ENCODE data around the gene CTRB1. TPM values are rescaled to one million over a fixed set of nuclear protein-coding genes. Genes with fewer than 3 reads are reported as not detected.

Gene CTRB1
- total and polyA plus RNA-seq, 2 of the 8 experiments (the other 6 are each of a cell fraction or from before 2014, with no cell fraction given): not detected

DNA sequence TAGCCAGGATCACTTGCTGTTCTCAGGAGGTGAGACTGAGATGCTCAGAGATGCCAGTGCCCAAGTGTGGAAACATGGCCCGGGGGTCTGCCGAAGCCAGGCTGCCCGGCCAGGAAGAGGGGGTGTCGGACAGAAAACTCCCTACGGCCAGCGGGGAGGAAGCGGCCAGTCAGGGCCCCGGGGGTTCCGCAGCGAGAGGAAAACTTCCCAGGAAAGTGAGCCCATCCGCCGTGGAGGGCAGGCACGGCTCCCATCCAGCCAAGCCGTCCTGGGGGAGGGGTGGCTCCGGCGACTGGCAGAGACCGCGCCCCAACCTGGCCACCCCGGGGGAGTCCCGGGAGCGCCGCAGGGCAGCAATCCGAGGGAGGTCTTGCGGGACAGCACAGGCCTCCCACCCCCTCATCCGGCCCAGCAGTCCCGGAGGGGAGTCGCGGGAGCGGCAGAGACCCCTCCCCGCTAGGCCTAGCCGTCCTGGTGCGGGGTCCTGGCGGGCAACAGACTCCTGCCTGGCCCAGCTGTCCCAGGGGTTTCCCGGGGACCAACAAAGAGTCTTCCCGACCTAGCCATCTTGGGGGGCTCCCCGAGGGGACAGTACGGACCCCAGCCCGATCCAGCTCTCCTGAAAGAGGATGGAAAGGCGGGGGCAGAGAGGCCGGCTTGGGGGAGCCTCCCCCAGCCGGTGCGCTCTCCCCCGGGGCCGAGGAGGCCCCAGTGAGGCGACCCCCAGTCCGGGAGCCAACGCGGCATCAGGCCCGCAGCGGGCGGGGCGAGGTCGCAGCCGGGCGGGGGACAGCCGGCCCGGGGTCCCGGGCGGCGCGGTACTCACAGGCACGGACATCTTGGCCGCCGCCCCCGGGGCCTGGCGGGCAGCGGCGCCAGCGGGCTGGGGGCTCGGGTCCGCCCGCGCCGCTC lies 46.5 kb downstream of the CTRB1 start:
- H4K5ac ChIP-seq (ENCODE audit: insufficient read length, low read depth, low read length): no peak overlapping the region
- POLR2A ChIA-PET (ENCODE audit: partially characterized antibody): interaction anchor here (1.4 to 9.2 kb wide), 8 partner anchors 12 to 251 kb away, joined by 3 to 158 read pairs (median 6); partner anchors contain the start of gene BCAR1
- H3K27ac ChIP-seq (ENCODE audit: low read depth, low read length): no peak overlapping the region; the same call in 1 of the 2 replicates
- peak overlapping the region; percentile 59 to 78 (median 72) for H3K9ac ChIP-seq (replicated peaks in 1 of 4; ENCODE audit: extremely low read depth in 1 of 4, low read depth in 3 of 4, low read length in 3 of 4)
- H3K4ac ChIP-seq (replicated peaks; ENCODE audit: insufficient read length, low read depth, low read length): peak overlapping the region; percentile 59
- H2BK5ac ChIP-seq (ENCODE audit: low read depth, low read length): peak overlapping the region; percentile 30; the same call in 1 of the 2 replicates
- peak overlapping the region; percentile 90; the same call in 1 of the 2 replicates for H4K8ac ChIP-seq (ENCODE audit: extremely low read depth, insufficient read depth, low read length)
- no peak overlapping the region for H2AK5ac ChIP-seq (ENCODE audit: low read depth, low read length)
- H3K18ac ChIP-seq (ENCODE audit: extremely low read depth, low read length): peak overlapping the region; percentile 87
- H2BK12ac ChIP-seq (ENCODE audit: low read depth, low read length): no peak overlapping the region
- H3K4me3 ChIP-seq (ENCODE audit: extremely low read depth in 1 of 4, insufficient read depth in 2 of 4, low read depth in 3 of 4, low read length in 4 of 4): peak overlapping the region; percentile 76 to 99 (median 83)
- H2AFZ ChIP-seq (ENCODE audit: low read length): no peak overlapping the region
- H3K4me2 ChIP-seq (ENCODE audit: insufficient read depth in 1 of 2, low read depth in 2 of 2, low read length in 2 of 2): peak overlapping the region; percentile 79 to 92
- H3K4me1 ChIP-seq (replicated peaks in 1 of 4; ENCODE audit: control insufficient read depth in 3 of 4, insufficient read depth in 4 of 4, low read length in 3 of 4): peaks cover 0 to 31% (median 25%) of the 10 kb centered on the region in 4 experiments; a peak in 6 of 7 replicates
- CTCF ChIA-PET (ENCODE audit: partially characterized antibody): interaction anchor here (1.4 to 3.5 kb wide), 6 partner anchors 9 to 31 kb away, joined by 3 to 20 read pairs (median 8); no protein-coding TSS in a partner anchor
- H3K79me2 ChIP-seq (ENCODE audit: control insufficient read depth in 1 of 2, insufficient read depth in 2 of 2, low read length in 2 of 2): peaks cover 0 to 52% of the 10 kb centered on the region in 2 experiments; a peak in 2 of 4 replicates
- H4K91ac ChIP-seq (replicated peaks; ENCODE audit: insufficient read length, low read length): no peak overlapping the region
- H4K20me1 ChIP-seq (replicated peaks in 1 of 2; ENCODE audit: control insufficient read depth in 1 of 2, insufficient read depth in 2 of 2, low read length in 2 of 2): peaks cover 15 to 26% of the 10 kb centered on the region in 2 experiments
- no peaks in the 10 kb centered on the region for H3K9me3 ChIP-seq (ENCODE audit: insufficient read depth in 2 of 2, low read depth in 1 of 2, low read length in 1 of 2)
- DNase-seq (ENCODE audit: low read depth in 1 of 2, low spot score in 2 of 2): peak in 1 of 2 experiments; percentile 60
- H3K36me3 ChIP-seq (ENCODE audit: control insufficient read depth in 2 of 4, insufficient read depth in 4 of 4, low read length in 3 of 4): no peaks in the 10 kb centered on the region
- H3K23me2 ChIP-seq (ENCODE audit: low read depth, low read length): peaks cover 11% of the 10 kb centered on the region; the same call in 1 of the 2 replicates
- TF ChIP-seq KDM4A (IDR thresholded peaks at IDR 0.05; ENCODE audit: low read depth, low read length, severe bottlenecking): peak; percentile 47
- no peak for TF ChIP-seq TAF7 (optimal IDR thresholded peaks at IDR 0.05; ENCODE audit: borderline replicate concordance, low read depth, low read length)
- TF ChIP-seq TAF1 (IDR thresholded peaks at IDR 0.05; ENCODE audit: low read depth, low read length): no peak
- TF ChIP-seq PHF8 (conservative IDR thresholded peaks at IDR 0.05; ENCODE audit: low read depth, low read length): peak; percentile 36; the same call in 1 of the 2 replicates
- H3K79me1 ChIP-seq (ENCODE audit: low read depth, low read length): peaks cover 26% of the 10 kb centered on the region
- no peak for FAIRE-seq
- H2BK15ac ChIP-seq (ENCODE audit: low read length): no peak overlapping the region
- no peak overlapping the region for H3K23ac ChIP-seq (ENCODE audit: insufficient read length)
- 6% methylated on average over 33 of the region's 74 CpGs; no CpG with 5 or more reads in 1 of the 2 experiments for WGBS, 2 experiments (ENCODE audit: extremely low coverage in 1 of 2, insufficient coverage in 1 of 2, insufficient read length in 1 of 2, insufficient replicate concordance in 2 of 2, low coverage in 1 of 2, low lambda C conversion rate in 2 of 2, missing lambda C conversion rate in 1 of 2)
- H3K56ac ChIP-seq (replicated peaks; ENCODE audit: insufficient read length, low read depth, low read length): no peak overlapping the region
- no peak overlapping the region for H2BK120ac ChIP-seq (replicated peaks; ENCODE audit: low read depth, low read length)
- no peak overlapping the region for H3K14ac ChIP-seq (ENCODE audit: insufficient read length)
- H3K27me3 ChIP-seq (replicated peaks in 1 of 4; ENCODE audit: control insufficient read depth in 3 of 4, extremely low read depth in 1 of 4, insufficient read depth in 3 of 4, low read length in 3 of 4): no peaks in the 10 kb centered on the region
- H2BK20ac ChIP-seq (ENCODE audit: low read length): no peak overlapping the region
